Muscle of back (tissue), 11 donors: Measurements from ENCODE around the gene ZNF575. TPM values are rescaled to one million over a fixed set of nuclear protein-coding genes. Genes with fewer than 3 reads are reported as not detected.
"Not testable (repeated sequence)": the region's sequence is repeated elsewhere in the genome, so short reads cannot be mapped to it uniquely, and the experiment has no call there.

Source experiments
- DNase-seq, 3 donors: peaks; one replicate each; pipeline versions ENCODE4 v3.0.0 to v3.0.0-alpha.2; 2013
- polyA plus RNA-seq, 10 donors: library from polyadenylated mRNA; unstranded; fragments of 120-200 nt; gene quantifications; one replicate each; pipeline ENCODE4 v1.2.1, GENCODE V29; 2013; ENCODE audit not compliant: insufficient read length in 10 of 10

The ZNF575 gene
- polyA plus RNA-seq, 10 donors = 1.6 to 3.3 (median 2.6) TPM

DNA sequence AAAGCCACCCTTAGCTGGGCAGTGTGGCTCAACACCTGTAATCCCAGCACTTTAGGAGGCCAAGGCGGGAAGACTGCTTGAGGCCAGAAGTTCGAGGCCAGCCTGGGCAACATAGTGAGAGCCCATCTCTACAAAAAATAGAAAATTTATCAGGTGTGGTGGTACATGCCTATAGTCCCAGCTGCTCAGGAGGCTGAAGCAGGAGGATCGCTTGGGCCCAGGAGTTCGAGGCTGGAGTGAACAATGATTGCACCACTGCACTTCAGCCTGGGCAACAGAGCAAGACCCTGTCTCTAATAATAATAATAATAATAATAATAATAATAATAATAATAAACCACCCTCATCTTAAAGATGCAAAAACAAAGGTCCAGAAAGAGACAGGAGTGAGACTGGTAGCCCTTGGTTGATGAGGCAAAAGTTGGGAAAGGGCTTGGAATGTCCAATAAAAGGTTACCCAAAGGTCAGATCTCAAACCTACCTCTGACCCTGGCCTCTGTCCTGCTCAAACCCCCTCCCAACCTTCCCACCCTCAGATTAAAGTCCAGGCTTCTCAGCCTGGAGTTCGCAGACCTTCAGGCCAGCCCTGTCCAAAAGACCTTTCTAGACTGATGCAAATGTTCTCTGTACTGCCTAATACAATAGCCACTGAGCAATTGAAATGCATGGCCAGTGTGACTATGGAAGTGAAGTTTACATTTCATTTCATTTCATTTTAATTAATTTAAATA, 9.1 kb downstream of the ZNF575 start:
- DNase-seq = no peak

DNA sequence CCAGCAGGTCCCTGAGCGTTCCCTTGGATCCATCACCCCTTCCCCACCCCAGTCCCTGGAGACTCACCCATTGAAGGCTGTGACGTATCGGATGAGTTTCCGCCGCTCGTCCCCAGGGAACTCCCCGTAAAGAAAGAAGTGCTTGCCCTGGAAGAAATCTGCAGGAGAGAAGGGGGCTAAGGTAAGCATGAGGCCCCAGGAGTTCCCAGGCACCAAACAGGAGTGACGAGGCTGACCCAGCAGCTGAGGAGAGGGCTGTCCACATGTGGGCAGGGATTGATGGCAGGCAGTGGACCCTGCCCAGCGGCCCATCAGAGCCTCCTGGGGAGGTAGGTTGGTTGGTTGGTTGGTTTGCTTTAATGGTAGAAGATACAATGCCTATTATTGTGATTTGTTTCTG, 11.1 kb downstream of the ZNF575 start:
- DNase-seq = no peak

DNA sequence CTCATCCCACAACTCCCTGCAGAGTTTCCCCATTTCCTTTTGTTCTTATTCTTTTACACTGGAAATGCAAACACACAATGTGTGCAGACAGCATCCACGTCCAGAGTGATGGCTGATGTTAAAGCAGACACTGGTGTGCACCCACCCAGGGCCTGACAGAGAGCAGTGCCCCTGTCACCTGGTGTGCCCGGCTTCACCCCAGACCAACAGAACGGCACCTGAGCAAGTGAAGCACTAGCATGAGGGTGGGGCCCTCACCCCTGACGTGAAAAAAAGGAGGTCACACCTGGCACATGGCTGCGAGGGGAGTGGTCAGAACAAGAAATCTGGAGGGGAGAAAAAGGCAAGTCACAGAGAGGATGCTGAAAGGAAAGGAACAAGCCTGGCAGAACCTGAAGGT, 12.3 kb downstream of the ZNF575 start:
- no peak for DNase-seq

DNA sequence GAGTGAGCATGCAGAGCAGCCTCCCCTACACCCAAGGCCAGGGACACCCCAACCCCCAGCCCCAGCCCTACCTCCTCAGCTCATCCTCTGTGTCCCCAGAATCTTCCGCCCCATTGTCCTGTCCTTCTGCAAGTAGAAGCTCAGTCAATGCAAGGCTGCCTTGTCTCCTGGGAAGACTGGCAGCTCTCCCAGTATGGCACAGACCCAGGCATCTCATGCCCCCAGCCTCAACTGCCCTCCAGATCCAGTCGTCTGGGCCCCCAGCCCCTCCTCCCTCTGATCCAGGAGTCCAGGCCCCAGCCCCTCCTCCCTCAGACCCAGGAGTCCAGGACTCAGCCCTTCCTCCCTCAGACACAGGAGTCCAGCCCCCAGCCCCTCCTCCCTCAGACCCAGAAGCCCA, 13.0 kb downstream of the ZNF575 start:
- DNase-seq = no peak

DNA sequence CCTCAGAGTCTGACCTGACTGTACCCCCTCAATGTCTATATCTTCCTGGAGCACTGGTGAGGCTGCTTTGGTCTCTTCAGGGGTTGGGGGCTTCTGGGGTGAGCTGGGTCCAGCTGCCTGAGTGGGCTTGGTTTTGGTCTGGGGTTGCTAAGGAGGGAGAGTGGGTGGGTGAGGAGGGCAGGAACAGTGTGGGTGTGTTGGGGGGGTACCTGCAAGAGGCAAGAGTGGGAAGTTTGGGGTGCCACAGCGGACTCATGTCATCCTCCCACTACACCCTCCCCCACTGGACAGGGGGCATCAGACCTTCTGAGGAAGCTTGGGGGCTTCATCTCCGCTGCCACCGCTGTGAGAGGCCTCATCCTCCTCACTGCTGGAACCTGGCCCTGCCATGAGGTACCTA, 13.6 kb downstream of the ZNF575 start:
- no peak for DNase-seq

DNA sequence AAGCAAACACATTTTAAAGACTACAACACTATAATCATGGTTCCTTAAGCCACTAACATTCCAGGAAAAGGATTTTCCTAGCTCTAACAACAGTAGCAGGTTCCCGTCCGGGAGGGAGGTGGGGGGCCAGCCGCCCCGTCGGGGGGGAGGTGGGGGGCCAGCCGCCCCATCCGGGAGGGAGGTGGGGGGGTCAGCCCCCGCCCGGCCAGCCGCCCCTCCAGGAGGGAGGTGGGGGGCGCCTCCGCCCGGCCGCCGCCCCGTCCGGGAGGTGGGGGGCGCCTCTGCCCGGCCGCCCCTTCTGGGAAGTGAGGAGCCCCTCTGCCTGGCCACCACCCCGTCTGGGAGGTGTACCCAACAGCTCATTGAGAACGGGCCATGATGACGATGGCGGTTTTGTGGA, 14.9 kb downstream of the ZNF575 start:
- not testable (repeated sequence) for DNase-seq

DNA sequence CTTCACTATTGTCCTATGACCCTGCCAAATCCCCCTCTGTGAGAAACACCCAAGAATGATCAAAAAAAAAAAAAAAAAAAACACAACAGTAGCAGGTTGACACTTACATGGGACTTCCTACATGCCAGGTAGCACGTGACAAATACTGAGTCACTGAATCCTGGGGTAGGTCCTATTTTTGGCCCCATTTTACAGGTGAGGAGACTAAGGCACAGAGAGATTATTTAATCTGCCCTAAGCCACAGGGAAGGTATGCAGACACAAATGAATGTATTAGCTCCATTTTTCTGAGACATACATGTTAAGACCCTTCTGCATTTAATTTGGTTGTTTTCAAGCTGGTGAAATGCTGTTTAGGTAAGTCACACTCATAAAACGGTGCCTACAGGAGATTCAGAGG, 15.7 kb downstream of the ZNF575 start:
- DNase-seq = no peak

DNA sequence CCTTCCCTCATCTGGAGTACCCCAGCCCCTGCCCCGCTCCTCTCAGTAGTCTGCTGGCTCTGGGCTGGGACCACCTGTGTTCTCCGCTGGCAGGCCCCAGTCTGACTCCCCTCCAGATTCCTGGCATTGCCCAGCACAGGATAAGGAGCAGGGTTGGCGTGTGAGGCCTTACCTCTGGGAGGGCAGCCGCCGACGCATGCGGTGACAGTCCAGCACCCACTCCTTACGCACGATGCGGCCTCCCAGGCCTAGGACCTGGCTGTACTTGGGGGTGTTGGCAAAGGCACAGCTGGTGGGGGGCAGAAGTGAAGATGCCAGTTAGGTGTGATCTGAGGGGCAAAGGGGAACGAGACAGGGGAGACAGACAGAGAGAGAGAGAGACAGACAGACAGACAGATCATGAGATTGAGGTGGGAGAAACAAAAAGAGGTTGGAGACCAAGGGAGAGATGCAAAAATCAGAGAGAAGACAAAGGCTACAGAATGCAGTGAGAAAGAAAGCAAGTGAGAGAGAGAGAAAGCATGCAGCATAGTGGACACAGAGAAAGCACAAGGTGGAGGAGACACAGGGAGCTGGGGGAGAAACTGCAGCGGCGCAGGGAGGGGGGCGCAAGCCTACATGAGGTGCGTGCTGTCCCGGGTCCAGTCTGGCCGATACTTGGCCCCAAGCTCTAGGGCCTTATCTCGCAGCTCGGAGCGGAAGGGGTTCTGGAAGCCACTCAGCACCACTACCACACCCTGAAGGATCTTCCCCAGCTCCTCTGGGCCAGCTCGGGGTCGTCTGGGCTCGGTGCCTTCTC, 18.6 kb downstream of the ZNF575 start:
- no peak for DNase-seq

DNA sequence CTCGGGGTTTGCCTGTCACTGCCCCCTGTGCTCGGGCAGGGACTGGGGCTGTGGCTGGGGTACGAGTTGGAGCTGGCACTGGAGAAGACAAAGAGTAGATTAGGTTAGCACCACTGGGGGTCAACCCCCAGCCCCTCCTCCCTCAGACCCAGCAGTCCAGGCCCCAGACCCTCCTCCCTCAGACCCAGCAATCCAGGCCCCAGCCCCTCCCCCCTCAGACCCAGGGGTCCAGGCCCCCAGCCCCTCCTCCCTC, 19.1 kb downstream of the ZNF575 start:
- no peak for DNase-seq

DNA sequence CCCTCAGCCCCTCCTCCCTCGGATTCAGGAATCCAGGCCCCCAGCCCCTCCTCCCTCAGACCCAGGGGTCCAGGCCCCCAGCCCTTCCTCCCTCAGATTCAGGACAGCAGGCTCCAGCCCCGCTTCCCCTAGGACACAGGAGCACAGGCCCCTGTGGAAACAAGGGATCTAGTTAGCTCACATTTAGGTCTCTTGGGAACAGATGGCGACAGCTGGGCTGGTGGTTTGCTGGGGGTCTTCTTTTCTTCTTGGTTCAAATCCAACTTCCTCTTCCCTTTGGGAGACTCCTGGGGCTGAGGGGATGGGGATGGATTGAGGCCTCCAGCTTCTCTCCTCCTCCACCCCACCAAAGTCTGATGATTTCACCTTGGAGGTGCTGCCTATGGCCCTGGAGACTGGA, 19.6 kb downstream of the ZNF575 start:
- no peak for DNase-seq

DNA sequence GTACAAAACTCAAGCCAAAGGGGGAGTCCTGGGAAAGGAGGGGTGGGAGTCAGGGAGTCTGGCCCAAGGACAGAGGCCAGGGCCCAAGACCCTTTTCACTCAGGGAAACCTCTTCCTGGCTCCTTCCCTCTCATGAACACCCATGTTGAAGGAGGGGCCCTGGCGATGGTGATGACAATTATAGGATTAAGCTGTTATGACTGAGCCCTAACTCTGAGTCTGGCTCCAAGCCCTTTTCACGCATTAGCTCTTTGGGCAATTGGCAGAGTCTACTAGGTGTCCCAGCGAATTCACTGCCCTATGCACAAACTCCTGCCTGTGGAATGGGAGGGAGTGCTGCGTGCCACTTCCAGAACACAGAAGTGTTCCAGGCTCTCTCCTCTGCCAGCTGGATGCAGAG, 20.7 kb downstream of the ZNF575 start:
- DNase-seq = no peak

DNA sequence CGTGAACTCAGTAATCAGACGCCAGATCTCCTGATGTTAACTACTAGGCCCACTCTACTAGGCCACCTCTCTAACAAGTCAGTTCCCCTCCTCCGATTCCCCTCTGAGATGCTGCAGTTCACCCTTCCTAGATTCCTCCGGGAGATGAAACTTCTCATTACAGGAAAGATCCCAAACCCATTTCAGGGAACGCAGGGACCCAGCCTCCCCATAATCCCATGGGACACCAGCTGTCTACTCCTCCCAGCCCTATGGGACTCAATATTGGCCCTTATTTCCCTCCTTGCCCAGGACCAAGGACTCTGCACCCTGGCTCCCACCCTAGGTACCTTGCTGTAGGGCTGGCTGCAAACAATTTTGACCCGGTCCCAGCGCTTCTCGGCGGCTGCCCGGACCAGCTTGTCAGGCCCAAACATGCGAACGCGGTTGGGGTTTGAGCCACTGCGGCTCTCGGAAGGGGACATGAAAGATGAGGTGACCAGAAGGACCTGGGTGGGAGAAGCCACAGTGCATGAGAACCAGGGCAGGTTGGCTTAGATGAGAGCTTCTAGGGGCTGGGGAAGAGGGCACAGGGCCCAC, 21.4 kb downstream of the ZNF575 start:
- DNase-seq = no peak

DNA sequence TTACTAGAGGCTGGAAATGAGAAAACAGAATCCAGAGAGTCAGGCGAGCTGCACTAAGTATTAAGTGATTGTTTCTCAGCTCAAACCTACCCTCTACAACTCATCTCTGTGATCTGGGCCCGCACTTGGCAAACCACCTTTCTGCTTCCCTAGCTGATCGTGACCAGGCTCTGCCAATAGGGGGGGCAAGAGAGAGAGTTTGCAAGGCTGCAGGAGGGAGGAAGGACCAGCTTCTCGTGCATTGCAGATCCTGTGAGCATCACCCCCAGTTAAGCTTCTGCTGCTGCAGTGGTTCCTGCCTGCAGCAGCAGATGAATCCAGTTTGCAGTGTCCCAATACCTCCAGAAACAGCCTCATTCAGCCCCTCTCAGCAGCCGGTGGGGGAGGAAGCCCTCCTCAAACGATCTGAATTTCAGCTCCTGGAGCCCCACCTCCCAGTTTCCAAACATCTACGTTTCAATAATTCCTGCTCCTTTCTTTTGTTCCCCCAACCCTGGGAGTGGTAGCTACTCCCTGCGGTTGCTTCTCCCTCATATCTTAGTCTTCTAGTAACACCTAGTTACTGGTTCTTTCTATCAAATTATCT, 22.3 kb downstream of the ZNF575 start:
- peak in 2 of 3 donors; percentile 69 to 79 for DNase-seq

DNA sequence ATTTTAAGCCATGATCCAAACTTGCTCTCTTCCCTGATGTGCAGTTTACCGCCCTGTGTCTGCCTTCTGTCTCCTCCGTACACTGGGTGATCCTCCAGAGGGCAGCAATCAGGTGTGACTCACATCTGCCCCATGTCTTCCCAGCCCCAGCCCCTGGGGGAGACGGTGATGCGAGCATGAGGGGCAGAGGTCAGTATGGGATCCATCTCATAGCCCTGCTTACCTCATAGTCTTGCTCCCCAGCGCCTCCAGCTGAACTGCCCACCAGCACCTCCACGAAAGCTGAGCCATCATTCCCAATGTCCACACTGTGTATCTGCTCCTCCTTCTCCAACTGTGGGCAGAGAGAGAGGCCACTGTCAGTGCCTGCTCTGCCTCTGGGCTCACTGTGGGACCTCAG, 27.7 kb downstream of the ZNF575 start:
- DNase-seq = no peak

DNA sequence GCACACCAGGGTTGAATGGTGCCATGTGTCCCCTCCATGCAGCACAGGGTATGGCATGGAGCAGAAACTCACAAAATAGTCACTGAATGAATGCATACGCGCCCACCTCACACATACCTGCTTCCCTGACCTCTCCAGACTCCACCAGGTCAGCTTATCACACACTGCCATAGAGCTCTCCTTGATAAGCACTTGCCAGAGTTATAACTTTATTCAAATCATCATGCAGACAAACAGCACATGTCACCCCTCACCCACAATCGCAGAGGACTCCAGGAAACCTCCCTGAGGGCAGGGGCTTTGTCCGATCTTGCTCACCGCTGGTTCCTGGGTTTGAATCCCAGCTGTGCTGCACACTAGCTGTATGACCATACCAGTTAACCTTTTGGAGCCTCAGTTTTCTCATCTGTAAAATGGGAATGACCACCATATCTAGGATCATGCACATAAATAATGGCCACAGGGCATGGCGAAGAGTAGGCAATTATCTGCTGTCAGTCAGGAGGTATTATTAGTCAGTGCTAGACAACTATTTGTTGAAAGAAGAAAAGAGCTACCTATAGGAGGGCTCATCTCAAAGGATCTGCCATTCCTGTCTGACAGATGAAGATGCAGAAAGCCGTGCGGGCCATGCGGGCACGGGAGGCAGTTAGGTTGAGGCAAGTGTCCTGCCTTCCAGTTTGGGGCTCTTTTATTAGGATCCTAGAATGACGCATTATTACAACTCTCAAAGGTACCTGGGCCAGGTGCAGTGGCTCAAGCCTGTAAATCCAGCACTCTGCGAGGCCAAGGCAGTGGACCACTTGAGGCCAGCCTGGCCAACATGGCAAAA, 28.4 kb downstream of the ZNF575 start:
- no peak for DNase-seq

DNA sequence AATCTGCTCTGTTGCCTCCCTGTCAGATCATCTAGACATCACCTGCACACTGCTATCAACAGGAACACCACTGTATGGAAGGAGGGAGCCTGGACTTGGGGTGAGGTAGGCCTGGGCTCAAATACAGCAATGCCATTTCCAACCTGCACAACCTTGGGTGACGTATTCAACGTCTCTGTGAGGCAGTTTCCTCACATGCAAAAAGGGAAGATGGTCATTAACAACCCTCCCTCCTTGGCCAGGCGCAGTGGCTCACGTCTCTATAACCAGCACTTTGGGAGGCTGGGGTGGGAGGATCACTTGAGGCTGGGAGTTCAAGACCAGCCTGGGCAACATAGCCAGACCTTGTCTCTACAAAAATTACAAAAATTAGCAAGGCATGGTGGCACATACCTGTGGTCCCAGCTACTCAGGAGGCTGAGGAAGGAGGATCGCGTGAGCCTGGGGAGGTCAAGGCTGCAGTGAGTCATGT, 29.3 kb downstream of the ZNF575 start:
- DNase-seq = no peak

DNA sequence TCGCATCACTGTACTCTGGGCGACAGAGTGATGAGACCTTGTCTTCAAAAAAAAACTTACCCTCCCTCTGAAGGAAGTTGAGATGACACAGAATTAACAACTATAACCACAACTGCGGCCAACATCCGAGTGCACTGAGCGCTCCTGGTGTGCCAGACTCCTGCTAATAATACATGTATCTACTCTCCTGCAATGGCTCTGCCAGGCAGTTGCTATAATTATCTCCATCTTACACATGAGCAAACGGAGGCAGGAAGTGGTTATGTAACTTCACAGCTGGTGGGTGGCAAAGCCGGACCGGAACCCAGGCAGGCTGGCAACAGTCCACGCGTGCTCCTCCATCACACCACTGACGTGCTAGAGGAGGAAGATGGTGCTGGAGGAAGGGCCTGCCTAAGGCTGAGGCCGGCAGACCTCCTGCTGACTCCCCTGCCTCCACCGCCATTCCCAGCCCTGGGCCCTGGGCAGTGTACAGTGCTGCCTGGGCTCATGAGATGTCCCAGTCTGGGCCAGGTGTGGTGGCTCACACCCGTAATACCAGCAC, 29.8 kb downstream of the ZNF575 start:
- DNase-seq = peak; percentile 44 to 63 (median 49)

DNA sequence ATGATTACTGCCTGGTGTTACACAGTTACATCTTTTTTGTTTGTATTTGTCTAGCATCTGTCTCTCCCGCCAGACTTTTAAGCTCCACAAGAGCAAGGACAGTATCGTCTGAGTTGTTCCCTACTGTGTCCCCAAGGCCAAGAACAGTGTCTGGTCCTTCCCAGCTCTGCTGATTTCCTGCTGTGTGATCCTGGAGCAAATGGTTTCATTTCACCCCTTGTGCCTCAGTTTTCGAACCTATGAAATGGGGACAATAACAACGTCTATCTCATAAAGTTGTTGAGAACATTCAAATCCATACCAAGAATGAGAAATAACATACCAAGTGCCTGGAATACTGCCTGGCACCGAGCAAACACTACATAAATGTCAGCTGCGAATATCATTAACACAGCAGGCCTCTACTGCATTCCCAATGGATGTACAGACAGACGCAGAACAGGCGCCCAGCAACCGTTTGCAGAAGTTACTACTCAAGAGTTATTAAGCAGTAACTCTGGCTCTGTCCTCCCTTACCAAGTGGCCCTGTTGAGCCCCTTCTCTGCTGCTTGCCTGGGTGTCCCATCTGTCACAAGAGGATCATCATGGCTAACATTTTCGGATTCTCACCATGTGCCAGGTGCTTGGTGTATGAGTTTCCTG, 30.9 kb downstream of the ZNF575 start:
- no peak for DNase-seq

DNA sequence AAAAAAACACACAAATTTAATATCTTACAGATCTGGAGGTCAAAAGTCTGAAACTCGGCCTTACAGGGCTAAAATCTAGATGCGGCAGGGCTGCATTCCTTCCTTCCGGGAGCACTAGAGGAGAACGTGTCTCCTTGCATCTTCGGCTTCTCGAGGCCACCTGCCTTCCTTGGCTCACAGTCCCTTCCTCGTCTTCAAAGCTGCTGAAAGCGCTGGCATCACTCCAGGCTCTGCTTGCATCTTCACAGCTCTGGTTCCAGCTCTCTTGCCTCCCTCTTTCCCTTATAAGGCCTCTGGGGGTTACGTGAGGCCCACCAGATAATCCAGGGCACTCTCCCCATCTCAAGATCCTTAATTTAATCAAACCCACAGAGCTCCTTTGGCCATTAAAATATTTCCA, 31.8 kb downstream of the ZNF575 start:
- DNase-seq = peak in 1 of 3 donors; percentile 34

DNA sequence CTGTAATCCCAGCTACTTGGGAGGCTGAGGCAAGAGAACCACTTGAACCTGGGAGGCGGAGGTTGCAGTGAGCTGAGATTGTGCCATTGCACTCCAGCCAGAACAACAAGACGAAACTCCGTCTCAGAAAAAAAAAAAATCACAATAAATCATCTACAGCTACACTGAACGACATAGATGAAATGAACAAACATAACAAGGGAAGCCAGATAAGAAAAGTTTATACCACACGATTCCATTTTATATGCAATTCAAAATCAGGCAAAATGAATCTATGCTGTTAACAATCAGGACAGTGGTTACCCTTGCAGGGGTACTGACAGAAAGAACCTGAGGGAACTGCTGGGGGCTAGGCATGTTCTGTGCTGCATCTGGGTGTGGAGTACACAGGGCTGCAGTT, 36.7 kb downstream of the ZNF575 start:
- DNase-seq = no peak

DNA sequence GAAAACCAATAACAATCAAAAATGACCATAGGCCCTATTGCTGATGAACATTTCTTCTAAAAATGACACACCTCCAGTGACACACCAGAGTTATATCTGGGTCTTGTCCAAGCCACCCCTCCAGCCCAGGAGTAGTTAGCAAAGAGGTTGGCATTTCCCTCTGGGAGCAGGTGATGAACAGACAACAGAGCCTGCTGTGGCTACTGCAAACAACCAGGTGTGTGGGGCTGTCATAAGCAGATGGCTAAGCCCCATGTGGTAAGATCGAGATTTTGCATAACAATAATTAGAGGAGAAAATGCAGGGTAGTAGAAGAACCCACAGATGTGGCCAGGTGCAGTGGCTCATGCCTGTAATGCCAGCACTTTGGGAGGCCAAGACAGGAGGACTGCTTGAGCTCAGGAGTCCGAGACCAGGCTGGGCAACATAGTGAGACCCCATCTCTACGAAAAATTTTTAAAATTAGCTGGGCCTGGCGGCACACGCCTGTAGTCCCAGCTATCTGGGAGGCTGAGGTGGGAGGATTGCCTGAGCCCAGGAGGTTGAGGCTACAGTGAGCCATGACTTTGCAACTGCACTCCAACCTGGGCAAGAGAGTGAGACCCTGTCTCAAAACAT, 37.3 kb downstream of the ZNF575 start:
- DNase-seq = no peak
